NB4 (cell line): ENCODE data around the gene FAM83E.

ENCODE experiments used
- CTCF ChIP-seq: IDR thresholded peaks from one replicate; pipeline ENCODE4 v1.5.1; 2012; ENCODE audit warnings: low read depth, low read length
- MAX ChIP-seq: IDR thresholded peaks from 2 replicates; pipeline ENCODE4 v1.6.1; 2011; ENCODE audit warnings: low read depth, low read length
- MYC ChIP-seq: IDR thresholded peaks from 2 replicates; pipeline ENCODE4 v1.6.1; 2011; ENCODE audit warnings: low read depth, low read length
- POLR2A ChIP-seq: IDR thresholded peaks from 2 replicates; pipeline ENCODE4 v1.6.1; 2011; ENCODE audit warnings: mild to moderate bottlenecking; ENCODE audit not compliant: insufficient read length; ENCODE audit errors: extremely low read depth

GRCh38 chr19:48565090-48565489, 49.8 kb downstream of the FAM83E start:
- TF ChIP-seq CTCF (no peak), POLR2A (no peak), MYC (no peak), MAX (no peak)
